Esophagus squamous epithelium (tissue), 5 donors: Measurements from ENCODE around the gene TMEM178B. TPM values are rescaled to one million over a fixed set of nuclear protein-coding genes. Genes with fewer than 3 reads are reported as not detected.

Experiments used
- DNase-seq: peaks from one replicate; lab custom pipeline; 2025; lab: John Stamatoyannopoulos, UW
- H3K27ac ChIP-seq, 4 donors: fragments of 200-600 bp; sonication (generic); one replicate each; pipeline ENCODE4 v1.5.1; 2016 to 2019; ENCODE audit warnings: mild to moderate bottlenecking in 1 of 4
- H3K27me3 ChIP-seq, 4 donors: fragments of 200-600 bp; sonication (generic); 1 replicate in 3 of 4; 2 replicates in 1 of 4; pipeline versions ENCODE4 v1.5.1 to v1.6.0; 2017 to 2021; ENCODE audit warnings: antibody characterized with exemption in 1 of 4
- H3K36me3 ChIP-seq, 3 donors: fragments of 200-600 bp; sonication (generic); one replicate each; pipeline ENCODE4 v1.5.1; 2016 to 2019
- H3K4me1 ChIP-seq, 3 donors: fragments of 200-600 bp; sonication (generic); one replicate each; pipeline ENCODE4 v1.5.1; 2017 to 2019
- H3K4me3 ChIP-seq, 4 donors: fragments of 200-600 bp; sonication (generic); 1 replicate in 3 of 4; 2 replicates in 1 of 4; pipeline ENCODE4 v1.5.1; 2016 to 2019; ENCODE audit warnings: mild to moderate bottlenecking in 2 of 4, moderate library complexity in 1 of 4
- H3K9me3 ChIP-seq, 3 donors: fragments of 200-600 bp; sonication (generic); one replicate each; pipeline ENCODE4 v1.5.1; 2016 to 2019
- POLR2A ChIP-seq, 4 donors: fragments of 450-650 bp; IDR thresholded peaks; one replicate each; pipeline ENCODE4 v1.6.1; 2017; ENCODE audit warnings: antibody characterized with exemption in 4 of 4, mild to moderate bottlenecking in 4 of 4, moderate library complexity in 3 of 4
- WGBS, 2 donors: methylation state at CpG; one replicate each; pipeline ENCODE4 v1.1.5; 2018; 5-methylcytosine and 5-hydroxymethylcytosine counted together
- intact Hi-C: fragments of 100-400 bp; cut with DNase I; formaldehyde crosslinking; loops from one replicate; pipeline ENCODE4 v1.15.0; 2022
- total RNA-seq, 4 donors: library from RNA; depleted of rRNA; stranded (reverse); fragments of >200 nt; gene quantifications; one replicate each; pipeline ENCODE4 v1.1.0, GENCODE V29; 2016
- TF ChIP-seq, protein P1 (sequence below), 6 experiments: fragments of 450-650 bp in 4 of 6; fragments of 200-600 bp in 2 of 6; sonication (generic) in 2 of 6; IDR thresholded peaks; one replicate each; pipeline ENCODE4 v1.5.1; 2016 to 2019; ENCODE audit warnings: antibody characterized with exemption in 6 of 6, mild to moderate bottlenecking in 4 of 6, moderate library complexity in 4 of 6
- donor health status: DM: yes; HTN: yes; CAD: no.

The TMEM178B gene
- total RNA-seq, 4 donors from 2014 or later = 0.95 to 1.7 (median 1.2) TPM

DNA sequence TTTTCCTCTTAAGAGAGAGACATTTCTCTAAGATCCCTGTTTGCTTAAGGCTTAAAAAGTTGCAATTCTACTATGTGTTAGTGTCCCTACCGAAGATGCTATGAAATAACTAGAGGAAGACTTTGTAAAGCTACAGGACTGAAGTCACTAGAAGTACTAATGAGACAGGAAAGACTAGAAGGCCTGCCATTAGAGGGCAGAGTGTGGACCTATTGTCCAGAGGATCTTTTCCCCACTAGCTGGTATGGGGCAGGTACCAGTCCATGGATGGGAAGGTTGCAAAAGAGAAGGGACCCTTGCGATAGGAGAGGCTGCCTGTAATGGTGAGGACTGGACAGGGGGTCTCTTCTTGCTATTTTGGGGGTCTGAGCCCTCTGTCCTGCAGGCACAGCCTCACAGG is 178.1 kb downstream of the TMEM178B start:
- 61 to 66% methylated on average over 2 of the region's 2 CpGs for WGBS, 2 donors
- Histone ChIP-seq H3K9me3 (no peaks in the 10 kb centered on the region), H3K27me3 (no peaks in the 10 kb centered on the region), H3K36me3 (no peaks in the 10 kb centered on the region), H3K4me3 (no peak overlapping the region), H3K27ac (no peak overlapping the region), H3K4me1 (no peaks in the 10 kb centered on the region)
- no peak for TF ChIP-seq POLR2A (IDR thresholded peaks at IDR 0.05)
- TF ChIP-seq, protein P1, sequence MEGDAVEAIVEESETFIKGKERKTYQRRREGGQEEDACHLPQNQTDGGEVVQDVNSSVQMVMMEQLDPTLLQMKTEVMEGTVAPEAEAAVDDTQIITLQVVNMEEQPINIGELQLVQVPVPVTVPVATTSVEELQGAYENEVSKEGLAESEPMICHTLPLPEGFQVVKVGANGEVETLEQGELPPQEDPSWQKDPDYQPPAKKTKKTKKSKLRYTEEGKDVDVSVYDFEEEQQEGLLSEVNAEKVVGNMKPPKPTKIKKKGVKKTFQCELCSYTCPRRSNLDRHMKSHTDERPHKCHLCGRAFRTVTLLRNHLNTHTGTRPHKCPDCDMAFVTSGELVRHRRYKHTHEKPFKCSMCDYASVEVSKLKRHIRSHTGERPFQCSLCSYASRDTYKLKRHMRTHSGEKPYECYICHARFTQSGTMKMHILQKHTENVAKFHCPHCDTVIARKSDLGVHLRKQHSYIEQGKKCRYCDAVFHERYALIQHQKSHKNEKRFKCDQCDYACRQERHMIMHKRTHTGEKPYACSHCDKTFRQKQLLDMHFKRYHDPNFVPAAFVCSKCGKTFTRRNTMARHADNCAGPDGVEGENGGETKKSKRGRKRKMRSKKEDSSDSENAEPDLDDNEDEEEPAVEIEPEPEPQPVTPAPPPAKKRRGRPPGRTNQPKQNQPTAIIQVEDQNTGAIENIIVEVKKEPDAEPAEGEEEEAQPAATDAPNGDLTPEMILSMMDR (IDR thresholded peaks at IDR 0.05) = peak in 1 of 6 experiments; percentile 6
- DNase-seq = no peak
- intact Hi-C loops = no loop called here

DNA sequence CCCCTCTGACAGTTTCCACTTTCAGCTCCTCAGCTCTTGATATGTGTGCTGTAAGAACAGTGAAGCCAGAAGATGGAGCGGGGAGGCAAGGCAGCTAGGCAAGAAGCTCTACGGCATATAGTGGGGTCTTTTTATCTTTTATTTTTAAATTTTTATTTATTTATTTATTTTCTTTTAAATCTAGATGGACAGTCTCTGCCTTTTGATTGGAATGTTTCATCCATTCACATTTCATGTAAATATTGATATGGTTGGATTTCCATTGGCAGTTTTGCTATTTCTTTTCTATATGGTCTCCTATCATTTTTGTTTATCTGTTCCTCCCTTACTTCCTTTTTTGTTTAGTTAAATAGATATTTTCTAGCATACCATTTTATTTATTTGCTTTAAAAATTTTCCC is 183.7 kb downstream of the TMEM178B start:
- WGBS, 2 donors = 64 to 72% methylated on average over 2 of the region's 2 CpGs

DNA sequence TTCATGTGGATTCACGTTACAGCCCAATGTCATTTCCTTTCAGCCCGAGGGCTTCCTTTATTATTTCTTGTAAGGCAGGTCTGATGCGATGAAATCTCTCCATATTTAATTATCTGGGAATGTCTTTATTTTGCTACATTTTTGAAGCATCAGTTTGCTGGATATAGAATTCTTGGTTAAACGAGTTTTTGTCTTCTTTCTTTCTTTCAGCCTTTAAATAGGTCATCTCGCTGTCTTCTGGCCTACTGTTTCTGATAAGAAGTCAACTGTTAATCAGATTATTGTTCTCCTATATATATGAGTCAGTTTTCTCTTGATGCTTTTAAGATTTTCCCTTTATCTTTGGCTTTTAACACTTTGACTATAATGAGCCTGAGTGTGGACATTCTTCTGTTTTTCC is 184.7 kb downstream of the TMEM178B start:
- intact Hi-C loops = no loop called here
- 52 to 61% methylated on average over 5 of the region's 5 CpGs for WGBS, 2 donors
- H3K27me3 ChIP-seq = no peaks in the 10 kb centered on the region
- DNase-seq = no peak
- TF ChIP-seq, protein P1 (IDR thresholded peaks at IDR 0.05) = no peak
- no peak for TF ChIP-seq POLR2A (IDR thresholded peaks at IDR 0.05)
- H3K9me3 ChIP-seq = peaks cover 0 to 10% (median 0%) of the 10 kb centered on the region in 3 donors
- no peaks in the 10 kb centered on the region for H3K4me1 ChIP-seq
- no peaks in the 10 kb centered on the region for H3K36me3 ChIP-seq
- H3K27ac ChIP-seq = no peak overlapping the region
- no peak overlapping the region for H3K4me3 ChIP-seq

More for the DNA sequence above, 183.7 kb downstream of the TMEM178B start:
- TF ChIP-seq POLR2A (IDR thresholded peaks at IDR 0.05) = no peak
- TF ChIP-seq, protein P1 (IDR thresholded peaks at IDR 0.05) = no peak
- no peaks in the 10 kb centered on the region for H3K36me3 ChIP-seq
- H3K4me3 ChIP-seq = no peak overlapping the region
- no peaks in the 10 kb centered on the region for H3K4me1 ChIP-seq
- H3K27me3 ChIP-seq = no peaks in the 10 kb centered on the region
- intact Hi-C loops = no loop called here
- H3K9me3 ChIP-seq = peaks cover 0 to 10% (median 0%) of the 10 kb centered on the region in 3 donors
- DNase-seq = no peak
- no peak overlapping the region for H3K27ac ChIP-seq

DNA sequence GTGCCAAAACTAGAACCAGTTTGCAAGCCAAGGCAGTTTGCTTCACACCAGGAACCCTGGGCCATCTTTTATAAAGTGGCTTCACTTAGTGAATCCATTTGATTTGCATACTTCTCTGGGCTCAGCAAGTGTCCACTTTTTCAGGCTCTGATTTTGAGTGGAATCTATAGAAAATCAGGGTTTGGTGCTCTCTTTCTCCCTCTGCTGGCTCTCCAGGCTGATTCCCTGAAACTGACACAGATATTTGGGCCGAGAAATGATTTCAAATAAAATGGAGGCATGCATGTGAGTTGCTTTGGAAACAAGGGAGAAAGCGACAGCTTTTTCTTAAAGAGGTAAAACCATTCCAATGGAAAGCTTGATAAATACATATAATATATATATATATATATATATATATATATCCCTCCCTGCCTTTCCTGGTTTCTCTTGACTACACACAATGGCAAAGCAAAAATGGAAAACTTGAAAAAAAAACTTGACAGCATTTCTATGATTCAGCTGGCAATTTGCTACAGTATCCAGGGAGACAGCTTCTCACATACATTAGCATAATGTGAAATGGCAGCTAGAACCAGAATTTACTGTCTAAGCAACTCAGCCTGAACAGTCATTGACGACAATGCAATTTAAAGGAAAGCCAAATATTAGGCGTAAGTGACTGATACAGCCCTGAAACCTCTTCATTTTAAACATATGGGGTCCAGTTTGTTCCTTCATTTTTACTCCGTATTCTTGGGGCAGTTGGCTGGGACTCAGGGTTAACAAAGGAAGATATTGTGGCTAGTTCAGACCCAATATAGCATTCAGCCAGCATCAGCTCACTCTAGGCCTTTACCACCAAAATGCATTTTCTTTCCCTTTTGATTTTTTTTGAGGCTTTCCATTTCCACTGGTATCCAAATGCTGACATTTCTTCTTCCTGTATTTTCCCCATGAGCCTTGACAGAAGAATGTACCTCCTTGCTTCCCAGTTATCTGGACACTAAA is 188.5 kb downstream of the TMEM178B start:
- WGBS, 2 donors = 86 to 88% methylated on average over 5 of the region's 5 CpGs
- no peaks in the 10 kb centered on the region for H3K27me3 ChIP-seq
- H3K36me3 ChIP-seq = no peaks in the 10 kb centered on the region
- TF ChIP-seq, protein P1 (IDR thresholded peaks at IDR 0.05) = no peak
- no peak for TF ChIP-seq POLR2A (IDR thresholded peaks at IDR 0.05)
- no peak for DNase-seq
- peaks cover 0 to 10% (median 0%) of the 10 kb centered on the region in 3 donors for H3K9me3 ChIP-seq
- H3K4me1 ChIP-seq = no peaks in the 10 kb centered on the region
- H3K4me3 ChIP-seq = no peak overlapping the region
- intact Hi-C loops = no loop called here
- H3K27ac ChIP-seq = no peak overlapping the region

DNA sequence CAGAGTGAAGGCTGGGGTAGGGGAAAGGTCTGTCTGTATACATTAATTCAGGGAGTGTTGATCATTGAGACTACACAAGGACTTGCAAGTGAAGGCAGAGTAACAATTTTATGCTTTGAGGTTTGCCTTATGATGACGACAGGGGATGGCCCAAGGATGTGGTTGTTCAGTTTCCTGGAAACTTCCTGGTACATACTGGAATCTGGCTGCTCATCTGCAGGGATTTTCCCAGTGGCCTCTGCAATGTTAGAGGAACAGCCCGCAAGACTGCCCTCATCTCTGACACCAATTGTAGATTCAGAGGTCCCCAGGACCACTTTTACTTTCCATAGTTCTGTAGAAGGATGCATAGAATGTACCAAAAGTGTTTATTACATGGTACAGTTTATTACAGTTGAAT is 189.6 kb downstream of the TMEM178B start:
- no peak for DNase-seq
- peaks cover 0 to under 1% (median 0%) of the 10 kb centered on the region in 3 donors for H3K9me3 ChIP-seq
- no peaks in the 10 kb centered on the region for H3K27me3 ChIP-seq
- no peak overlapping the region for H3K27ac ChIP-seq
- H3K4me3 ChIP-seq = no peak overlapping the region
- WGBS, 2 donors = 59 to 74% methylated on average over 2 of the region's 2 CpGs
- TF ChIP-seq, protein P1 (IDR thresholded peaks at IDR 0.05) = no peak
- TF ChIP-seq POLR2A (IDR thresholded peaks at IDR 0.05) = no peak
- no peaks in the 10 kb centered on the region for H3K36me3 ChIP-seq
- intact Hi-C loops = no loop called here
- no peaks in the 10 kb centered on the region for H3K4me1 ChIP-seq
